ENCODE results near the gene CLIC3.

The CLIC3 gene

DNA sequence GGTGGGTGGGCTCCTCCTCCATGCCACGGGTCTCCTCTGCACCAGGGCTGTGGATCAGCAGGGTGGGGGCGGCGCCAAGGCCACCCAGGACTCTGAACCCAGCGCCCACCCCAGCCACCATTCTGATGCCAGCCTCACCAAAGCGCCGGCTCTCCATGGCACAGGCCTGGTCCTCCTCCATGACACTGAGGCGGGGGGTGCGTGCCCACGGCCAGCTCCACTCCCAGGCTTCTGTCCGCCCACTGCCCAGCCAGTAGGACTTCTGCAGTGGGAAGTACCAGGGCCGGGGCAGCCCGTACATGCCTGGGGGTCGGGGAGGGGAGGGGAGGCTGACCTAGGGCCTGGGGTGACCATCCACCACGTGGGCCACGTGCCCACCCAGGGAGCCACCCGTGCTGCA is 20.1 kb upstream of the CLIC3 start:
- H3K36me3 ChIP-seq (ENCODE audit: low read length), result no peaks in the 10 kb centered on the region
- H3K4me3 ChIP-seq (ENCODE audit: insufficient read depth, low read length, poor library complexity, severe bottlenecking), result no peak overlapping the region
- no peaks in the 10 kb centered on the region for H3K27me3 ChIP-seq (ENCODE audit: low read length)
- H3F3A ChIP-seq (ENCODE audit: insufficient read depth), result no peaks in the 10 kb centered on the region
- TF ChIP-seq EZH2phosphoT487 (conservative IDR thresholded peaks at IDR 0.05; ENCODE audit: low read length), result no peak
- TF ChIP-seq, protein P1, sequence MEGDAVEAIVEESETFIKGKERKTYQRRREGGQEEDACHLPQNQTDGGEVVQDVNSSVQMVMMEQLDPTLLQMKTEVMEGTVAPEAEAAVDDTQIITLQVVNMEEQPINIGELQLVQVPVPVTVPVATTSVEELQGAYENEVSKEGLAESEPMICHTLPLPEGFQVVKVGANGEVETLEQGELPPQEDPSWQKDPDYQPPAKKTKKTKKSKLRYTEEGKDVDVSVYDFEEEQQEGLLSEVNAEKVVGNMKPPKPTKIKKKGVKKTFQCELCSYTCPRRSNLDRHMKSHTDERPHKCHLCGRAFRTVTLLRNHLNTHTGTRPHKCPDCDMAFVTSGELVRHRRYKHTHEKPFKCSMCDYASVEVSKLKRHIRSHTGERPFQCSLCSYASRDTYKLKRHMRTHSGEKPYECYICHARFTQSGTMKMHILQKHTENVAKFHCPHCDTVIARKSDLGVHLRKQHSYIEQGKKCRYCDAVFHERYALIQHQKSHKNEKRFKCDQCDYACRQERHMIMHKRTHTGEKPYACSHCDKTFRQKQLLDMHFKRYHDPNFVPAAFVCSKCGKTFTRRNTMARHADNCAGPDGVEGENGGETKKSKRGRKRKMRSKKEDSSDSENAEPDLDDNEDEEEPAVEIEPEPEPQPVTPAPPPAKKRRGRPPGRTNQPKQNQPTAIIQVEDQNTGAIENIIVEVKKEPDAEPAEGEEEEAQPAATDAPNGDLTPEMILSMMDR (IDR thresholded peaks at IDR 0.05; ENCODE audit: insufficient read depth, low read length, poor library complexity, severe bottlenecking), result no peak
- no peaks in the 10 kb centered on the region for H4K20me1 ChIP-seq (ENCODE audit: low read depth, low read length)
- no peaks in the 10 kb centered on the region for H3K79me2 ChIP-seq (ENCODE audit: insufficient read depth, low read length)
- no peaks in the 10 kb centered on the region for H3K9me3 ChIP-seq (ENCODE audit: insufficient read depth, low read length)
- no peak overlapping the region for H3K9ac ChIP-seq (ENCODE audit: low read length)
- no peak overlapping the region for H3K4me2 ChIP-seq (ENCODE audit: low read depth, low read length, poor library complexity, severe bottlenecking)
- no peak overlapping the region for H2AFZ ChIP-seq (ENCODE audit: low read depth, low read length, severe bottlenecking)
- H3K9me2 ChIP-seq (replicated peaks; ENCODE audit: insufficient read depth, low read length), result no peaks in the 10 kb centered on the region
- H3K27ac ChIP-seq (ENCODE audit: low read depth, low read length), result no peak overlapping the region

- Histone ChIP-seq H3K27me3 (ENCODE audit: low read length) (no peaks in the 10 kb centered on the region), H3K9me2 (replicated peaks; ENCODE audit: insufficient read depth, low read length) (no peaks in the 10 kb centered on the region), H4K20me1 (ENCODE audit: low read depth, low read length) (no peaks in the 10 kb centered on the region), H2AFZ (ENCODE audit: low read depth, low read length, severe bottlenecking) (no peak overlapping the region), H3F3A (ENCODE audit: insufficient read depth) (no peaks in the 10 kb centered on the region), H3K36me3 (ENCODE audit: low read length) (no peaks in the 10 kb centered on the region), H3K4me2 (ENCODE audit: low read depth, low read length, poor library complexity, severe bottlenecking) (no peak overlapping the region), H3K79me2 (ENCODE audit: insufficient read depth, low read length) (no peaks in the 10 kb centered on the region), H3K4me3 (ENCODE audit: insufficient read depth, low read length, poor library complexity, severe bottlenecking) (no peak overlapping the region), H3K27ac (ENCODE audit: low read depth, low read length) (no peak overlapping the region), H3K9ac (ENCODE audit: low read length) (no peak overlapping the region), H3K9me3 (ENCODE audit: insufficient read depth, low read length) (no peaks in the 10 kb centered on the region)
- TF ChIP-seq EZH2phosphoT487 (conservative IDR thresholded peaks at IDR 0.05; ENCODE audit: low read length), result no peak
- TF ChIP-seq, protein P1 (IDR thresholded peaks at IDR 0.05; ENCODE audit: insufficient read depth, low read length, poor library complexity, severe bottlenecking), result no peak
Measured at GRCh38 chr9:137015976-137016375, 19.6 kb upstream of the CLIC3 start.

DNA sequence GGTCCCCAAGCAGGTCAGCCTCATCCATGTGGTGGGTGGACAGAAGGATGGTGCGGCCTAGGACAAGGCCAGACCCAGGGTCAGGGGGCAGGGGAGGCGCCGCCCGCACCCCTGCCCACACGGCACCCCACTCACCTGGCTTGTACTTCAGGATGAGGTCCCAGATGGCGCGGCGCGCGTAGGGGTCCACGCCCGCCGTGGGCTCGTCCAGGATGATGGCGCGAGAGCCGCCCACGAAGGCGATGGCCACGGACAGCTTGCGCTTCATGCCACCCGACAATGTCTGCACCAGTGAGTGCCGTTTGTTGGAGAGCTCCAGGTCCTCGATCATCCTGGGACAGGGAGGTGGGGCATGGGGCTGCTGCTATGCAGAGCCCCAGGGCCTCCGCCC is 19.2 kb upstream of the CLIC3 start:
- Histone ChIP-seq H3K9me3 (ENCODE audit: insufficient read depth, low read length) (no peaks in the 10 kb centered on the region), H3K27me3 (ENCODE audit: low read length) (no peaks in the 10 kb centered on the region), H3K79me2 (ENCODE audit: insufficient read depth, low read length) (no peaks in the 10 kb centered on the region), H3K9ac (ENCODE audit: low read length) (no peak overlapping the region), H3K4me2 (ENCODE audit: low read depth, low read length, poor library complexity, severe bottlenecking) (no peak overlapping the region), H2AFZ (ENCODE audit: low read depth, low read length, severe bottlenecking) (no peak overlapping the region), H3K36me3 (ENCODE audit: low read length) (no peaks in the 10 kb centered on the region), H4K20me1 (ENCODE audit: low read depth, low read length) (no peaks in the 10 kb centered on the region), H3K9me2 (replicated peaks; ENCODE audit: insufficient read depth, low read length) (no peaks in the 10 kb centered on the region), H3K4me3 (ENCODE audit: insufficient read depth, low read length, poor library complexity, severe bottlenecking) (no peak overlapping the region), H3K27ac (ENCODE audit: low read depth, low read length) (no peak overlapping the region), H3F3A (ENCODE audit: insufficient read depth) (no peaks in the 10 kb centered on the region)
- TF ChIP-seq EZH2phosphoT487 (conservative IDR thresholded peaks at IDR 0.05; ENCODE audit: low read length), result no peak
- TF ChIP-seq, protein P1 (IDR thresholded peaks at IDR 0.05; ENCODE audit: insufficient read depth, low read length, poor library complexity, severe bottlenecking), result no peak

Data from SU-DHL-6 (cell line).